Panc1 (cell line): ENCODE data around the gene BIK. TPM values are rescaled to one million over a fixed set of nuclear protein-coding genes. Genes with fewer than 3 reads are reported as not detected.

Experiments used
- ATAC-seq: fragments of 200-7000 bp; cut with Tn5 transposase; 2 replicates; pipeline ENCODE4 v1.9.1; 2020; ENCODE audit warnings: mild to moderate bottlenecking, moderate library complexity
- BruUV-seq: library from RNA; stranded (reverse); fragments of 400-500 nt; replicated peaks from 2 replicates; lab custom pipeline; 2021; lab: Mats Ljungman, UMichigan
- CTCF ChIA-PET: fragments of 300-600 bp; sonication (Branson Sonifier 250); formaldehyde crosslinking; loops from one replicate; lab custom pipeline; 2022; ENCODE audit warnings: antibody characterized with exemption; lab: Charles Lee
- POLR2A ChIA-PET: fragments of 300-600 bp; sonication (Branson Sonifier 250); formaldehyde crosslinking; loops from one replicate; lab custom pipeline; 2022; ENCODE audit warnings: antibody characterized with exemption; lab: Charles Lee
- DNase-seq: peaks from one replicate; pipeline ENCODE4 v3.0.0-alpha.2; 2010; ENCODE audit warnings: low read depth, low spot score
- H3K27ac ChIP-seq: 2 replicates; pipeline ENCODE4 v1.5.1; 2011; ENCODE audit warnings: mild to moderate bottlenecking, low read length, inconsistent platforms
- H3K27me3 ChIP-seq: fragments of 200-500 bp; sonication (Bioruptor generic); 2 replicates; pipeline ENCODE4 v1.6.0; 2014; ENCODE audit warnings: low read length, inconsistent platforms; ENCODE audit not compliant: control insufficient read depth, insufficient read depth
- H3K36me3 ChIP-seq: fragments of 200-500 bp; sonication (Bioruptor generic); 2 replicates; pipeline ENCODE4 v1.5.1; 2014; ENCODE audit warnings: inconsistent platforms, mild to moderate bottlenecking, low read length, moderate library complexity; ENCODE audit not compliant: control insufficient read depth, insufficient read depth
- H3K4me1 ChIP-seq: 2 replicates; pipeline ENCODE4 v1.5.1; 2011; ENCODE audit warnings: inconsistent platforms, mild to moderate bottlenecking, low read length, moderate library complexity; ENCODE audit not compliant: control insufficient read depth, insufficient read depth
- H3K4me3 ChIP-seq, 2 experiments: 2 replicates each; pipeline ENCODE4 v1.5.1; 2011 to 2012; ENCODE audit warnings: low read depth in 2 of 2, low read length in 2 of 2, mild to moderate bottlenecking in 2 of 2, inconsistent platforms in 1 of 2, moderate library complexity in 1 of 2
- H3K9me3 ChIP-seq: fragments of 200-500 bp; sonication (Bioruptor generic); 2 replicates; pipeline ENCODE4 v1.5.1; 2014; ENCODE audit warnings: low read depth, mild to moderate bottlenecking, inconsistent platforms, low read length, moderate library complexity; ENCODE audit not compliant: control insufficient read depth, insufficient read depth
- CTCF ChIP-seq: fragments of 450-650 bp; IDR thresholded peaks from 2 replicates; pipeline ENCODE4 v1.5.1; 2017; ENCODE audit warnings: mild to moderate bottlenecking
- POLR2AphosphoS5 ChIP-seq: IDR thresholded peaks from 2 replicates; pipeline ENCODE4 v1.6.1; 2012; ENCODE audit warnings: mild to moderate bottlenecking, low read depth, low read length, moderate library complexity
- REST ChIP-seq, 2 experiments: IDR thresholded peaks; 2 replicates each; pipeline ENCODE4 v1.6.1; 2011 to 2012; ENCODE audit warnings: low read depth in 2 of 2, control low read depth in 1 of 2, low read length in 1 of 2, mild to moderate bottlenecking in 1 of 2, moderate library complexity in 1 of 2; ENCODE audit not compliant: insufficient read depth in 1 of 2
- SIN3A ChIP-seq: IDR thresholded peaks from 2 replicates; pipeline ENCODE4 v1.6.1; 2012; ENCODE audit warnings: low read depth, mild to moderate bottlenecking, low read length, moderate library complexity, borderline replicate concordance; ENCODE audit not compliant: insufficient read depth
- TCF7L2 ChIP-seq: IDR thresholded peaks from 2 replicates; pipeline ENCODE4 v1.6.1; 2011; ENCODE audit warnings: mild to moderate bottlenecking, low read depth, low read length, inconsistent platforms
- in situ Hi-C: cut with HindIII; loops from 2 replicates; pipeline ENCODE4 v1.10.0; 2016; ENCODE audit warnings: low sequenced_read_pairs, low pct_unique_long_range_greater_than_20kb
- intact Hi-C: fragments of 100-400 bp; cut with micrococcal nuclease; formaldehyde crosslinking; loops from one replicate; pipeline ENCODE4 v1.10.0; 2022; ENCODE audit not compliant: unreplicated experiment
- total RNA-seq: library from RNA; stranded (reverse); gene quantifications from one replicate; pipeline ENCODE4 v1.2.1, GENCODE V29; 2021; ENCODE audit not compliant: unreplicated experiment

The BIK gene
- total RNA-seq, 1 experiment from 2014 or later, result 0.18 TPM

- no peaks in the 10 kb centered on the region for H3K9me3 ChIP-seq
- intact Hi-C loops, result no loop called here
- no peak for DNase-seq
- POLR2A ChIA-PET, result no interaction called here
- BruUV-seq, result no TSS peak
- no peak overlapping the region for H3K27ac ChIP-seq
- no peak overlapping the region for H3K4me3 ChIP-seq
- H3K4me1 ChIP-seq, result no peaks in the 10 kb centered on the region
- ATAC-seq, result no peak
- no peaks in the 10 kb centered on the region for H3K27me3 ChIP-seq
- no peak for TF ChIP-seq TCF7L2
- no peak for TF ChIP-seq SIN3A
- no peak for TF ChIP-seq CTCF
- TF ChIP-seq POLR2AphosphoS5, result no peak
- no peak for TF ChIP-seq REST (IDR thresholded peaks at IDR 0.05; ENCODE audit: insufficient read depth in 1 of 2, low read depth in 2 of 2, low read length in 1 of 2)
- CTCF ChIA-PET, result no interaction called here
- in situ Hi-C loops, result no loop called here
- H3K36me3 ChIP-seq, result no peaks in the 10 kb centered on the region
These were observed 63.6 kb downstream of the BIK start for GRCh38 chr22:43173976-43174720.

- no peak for DNase-seq
- in situ Hi-C loops, result no loop called here
- ChIA-PET POLR2A (no interaction called here), CTCF (no interaction called here)
- no peak for ATAC-seq
- no peak for TF ChIP-seq POLR2AphosphoS5
- no peak for TF ChIP-seq REST (IDR thresholded peaks at IDR 0.05; ENCODE audit: insufficient read depth in 1 of 2, low read depth in 2 of 2, low read length in 1 of 2)
- no peak for TF ChIP-seq TCF7L2
- Histone ChIP-seq H3K27me3 (no peaks in the 10 kb centered on the region), H3K4me1 (no peaks in the 10 kb centered on the region), H3K36me3 (no peaks in the 10 kb centered on the region; the same call in 1 of the 2 replicates), H3K4me3 (no peak overlapping the region), H3K27ac (no peak overlapping the region), H3K9me3 (no peaks in the 10 kb centered on the region)
- intact Hi-C loops, result no loop called here
- no TSS peak for BruUV-seq
These were observed 64.5 kb downstream of the BIK start for GRCh38 chr22:43174941-43175531.
